H1 (cell line): ENCODE measurements around the gene DENND2A. TPM values are rescaled to one million over a fixed set of nuclear protein-coding genes. Genes with fewer than 3 reads are reported as not detected.

Experiments
- CTCF ChIA-PET: fragments of 300-600 bp; sonication (Branson Sonifier 250); formaldehyde crosslinking; loops from one replicate; lab custom pipeline; 2021; ENCODE audit not compliant: partially characterized antibody; lab: Charles Lee
- POLR2A ChIA-PET: fragments of 300-600 bp; sonication (Branson Sonifier 250); formaldehyde crosslinking; loops from one replicate; lab custom pipeline; 2021; ENCODE audit warnings: inconsistent platforms; ENCODE audit not compliant: partially characterized antibody; lab: Charles Lee
- DNase-seq, 2 experiments: peaks; one replicate each; pipeline versions ENCODE4 v3.0.0 to v3.0.0-alpha.2; 2010 to 2022; ENCODE audit warnings: low spot score in 2 of 2, low read depth in 1 of 2, mixed read lengths in 1 of 2
- FAIRE-seq: peaks from 2 replicates; lab custom pipeline; 2011; peaks lifted over from hg19 to GRCh38; lab: Jason Lieb, UNC
- H2AFZ ChIP-seq: 2 replicates; pipeline ENCODE4 v1.8.1; 2012; ENCODE audit warnings: low read length, inconsistent platforms
- H2AK5ac ChIP-seq: 2 replicates; pipeline ENCODE4 v1.6.1; 2013; ENCODE audit warnings: low read depth, low read length
- H2BK120ac ChIP-seq: replicated peaks from 2 replicates; pipeline ENCODE3; 2013; ENCODE audit warnings: low read depth, low read length, inconsistent platforms
- H2BK12ac ChIP-seq: 2 replicates; pipeline ENCODE4 v1.6.1; 2013; ENCODE audit warnings: low read depth, low read length
- H2BK15ac ChIP-seq: 2 replicates; pipeline ENCODE4 v1.6.1; 2013; ENCODE audit warnings: low read length
- H2BK20ac ChIP-seq: 2 replicates; pipeline ENCODE4 v1.6.1; 2013; ENCODE audit warnings: low read length
- H2BK5ac ChIP-seq: 2 replicates; pipeline ENCODE4 v1.6.1; 2013; ENCODE audit warnings: low read depth, low read length
- H3K14ac ChIP-seq: 2 replicates; pipeline ENCODE4 v1.6.1; 2013; ENCODE audit warnings: inconsistent platforms; ENCODE audit not compliant: insufficient read length
- H3K18ac ChIP-seq: 2 replicates; pipeline ENCODE4 v1.6.1; 2013; ENCODE audit warnings: low read length; ENCODE audit errors: extremely low read depth
- H3K23ac ChIP-seq: 2 replicates; pipeline ENCODE4 v1.6.1; 2013; ENCODE audit warnings: inconsistent platforms; ENCODE audit not compliant: insufficient read length
- H3K23me2 ChIP-seq: 2 replicates; pipeline ENCODE4 v1.6.1; 2013; ENCODE audit warnings: low read depth, low read length
- H3K27ac ChIP-seq: 2 replicates; pipeline ENCODE4 v1.6.1; 2011; ENCODE audit warnings: low read depth, low read length, inconsistent platforms
- H3K27me3 ChIP-seq, 4 experiments: replicated peaks in 1 of 4; 1 replicate in 1 of 4; 2 replicates in 3 of 4; pipeline versions ENCODE4 v1.6.1 to v1.8.1; 2011 to 2013; ENCODE audit warnings: low read length in 3 of 4, mild to moderate bottlenecking in 3 of 4, inconsistent platforms in 2 of 4, mixed read lengths in 2 of 4, moderate library complexity in 1 of 4; ENCODE audit not compliant: control insufficient read depth in 3 of 4, insufficient read depth in 3 of 4; ENCODE audit errors: extremely low read depth in 1 of 4
- H3K36me3 ChIP-seq, 4 experiments: 2 replicates each; pipeline versions ENCODE4 v1.6.1 to v1.8.1; 2011 to 2013; ENCODE audit warnings: mild to moderate bottlenecking in 4 of 4, low read length in 3 of 4, moderate library complexity in 2 of 4, control low read depth in 1 of 4, inconsistent platforms in 1 of 4; ENCODE audit not compliant: insufficient read depth in 4 of 4, control insufficient read depth in 2 of 4
- H3K4ac ChIP-seq: replicated peaks from 2 replicates; pipeline ENCODE3; 2013; ENCODE audit warnings: low read length, low read depth, mixed read lengths, inconsistent platforms; ENCODE audit not compliant: insufficient read length
- H3K4me1 ChIP-seq, 4 experiments: replicated peaks in 1 of 4; 1 replicate in 1 of 4; 2 replicates in 3 of 4; pipeline versions ENCODE4 v1.6.1 to v1.8.1; 2011 to 2013; ENCODE audit warnings: low read length in 3 of 4, inconsistent platforms in 2 of 4, mixed read lengths in 1 of 4; ENCODE audit not compliant: insufficient read depth in 4 of 4, control insufficient read depth in 3 of 4
- H3K4me2 ChIP-seq, 2 experiments: 2 replicates each; pipeline versions ENCODE4 v1.6.1 to v1.8.1; 2011 to 2013; ENCODE audit warnings: low read depth in 2 of 2, low read length in 2 of 2, control low read depth in 1 of 2, inconsistent platforms in 1 of 2, mild to moderate bottlenecking in 1 of 2; ENCODE audit not compliant: insufficient read depth in 1 of 2
- H3K4me3 ChIP-seq, 4 experiments: fragments of 200-600, 300-600 bp in 1 of 4; sonication (generic), shearing (Covaris generic), sonication (Bioruptor Twin) in 1 of 4; 2 replicates each; pipeline versions ENCODE4 v1.5.1 to v1.8.1; 2011 to 2016; ENCODE audit warnings: low read length in 4 of 4, low read depth in 3 of 4, control low read depth in 2 of 4, inconsistent platforms in 2 of 4, mild to moderate bottlenecking in 2 of 4, mixed read lengths in 1 of 4, moderate library complexity in 1 of 4; ENCODE audit not compliant: insufficient read depth in 2 of 4; ENCODE audit errors: extremely low read depth in 1 of 4
- H3K56ac ChIP-seq: replicated peaks from 2 replicates; pipeline ENCODE3; 2013; ENCODE audit warnings: low read depth, mild to moderate bottlenecking, mixed read lengths, low read length, inconsistent platforms; ENCODE audit not compliant: insufficient read length
- H3K79me1 ChIP-seq: 2 replicates; pipeline ENCODE4 v1.6.1; 2013; ENCODE audit warnings: low read depth, low read length, control low read depth
- H3K79me2 ChIP-seq, 2 experiments: 2 replicates each; pipeline versions ENCODE4 v1.6.1 to v1.8.1; 2012 to 2013; ENCODE audit warnings: low read length in 2 of 2, mild to moderate bottlenecking in 2 of 2, inconsistent platforms in 1 of 2; ENCODE audit not compliant: insufficient read depth in 2 of 2, control insufficient read depth in 1 of 2
- H3K9ac ChIP-seq, 4 experiments: replicated peaks in 1 of 4; 1 replicate in 1 of 4; 2 replicates in 3 of 4; pipeline versions ENCODE4 v1.6.1 to v1.8.1; 2011 to 2013; ENCODE audit warnings: low read depth in 3 of 4, low read length in 3 of 4, control low read depth in 2 of 4, mild to moderate bottlenecking in 2 of 4, moderate library complexity in 2 of 4, inconsistent platforms in 1 of 4; ENCODE audit errors: extremely low read depth in 1 of 4
- H3K9me3 ChIP-seq, 2 experiments: 2 replicates each; pipeline versions ENCODE4 v1.6.1 to v1.8.1; 2012 to 2013; ENCODE audit warnings: mild to moderate bottlenecking in 2 of 2, moderate library complexity in 2 of 2, control low read depth in 1 of 2, inconsistent platforms in 1 of 2, low read depth in 1 of 2, low read length in 1 of 2, mixed read lengths in 1 of 2; ENCODE audit not compliant: insufficient read depth in 2 of 2
- H4K20me1 ChIP-seq, 2 experiments: replicated peaks in 1 of 2; 2 replicates each; pipeline versions ENCODE3 to v1.8.1; 2011 to 2013; ENCODE audit warnings: inconsistent platforms in 2 of 2, low read length in 2 of 2, mild to moderate bottlenecking in 1 of 2; ENCODE audit not compliant: insufficient read depth in 2 of 2, control insufficient read depth in 1 of 2
- H4K5ac ChIP-seq: 2 replicates; pipeline ENCODE4 v1.6.1; 2013; ENCODE audit warnings: low read length, low read depth, mixed read lengths, inconsistent platforms; ENCODE audit not compliant: insufficient read length
- H4K8ac ChIP-seq: 2 replicates; pipeline ENCODE4 v1.8.0; 2013; ENCODE audit warnings: mild to moderate bottlenecking, moderate library complexity, low read length, inconsistent platforms; ENCODE audit not compliant: insufficient read depth; ENCODE audit errors: extremely low read depth
- H4K91ac ChIP-seq: replicated peaks from 2 replicates; pipeline ENCODE3; 2013; ENCODE audit warnings: low read length, mixed read lengths, inconsistent platforms; ENCODE audit not compliant: insufficient read length
- ATF3 ChIP-seq: IDR thresholded peaks from 2 replicates; pipeline ENCODE4 v1.6.1; 2011; ENCODE audit warnings: low read depth, mild to moderate bottlenecking, low read length; ENCODE audit not compliant: insufficient read depth
- CBX8 ChIP-seq: fragments of 300-800, 300-1000 bp; sonication (generic); IDR thresholded peaks from 2 replicates; pipeline ENCODE4 v1.7.1; 2016; ENCODE audit warnings: low read depth, low read length, borderline replicate concordance
- CHD2 ChIP-seq: IDR thresholded peaks from 2 replicates; pipeline ENCODE4 v1.6.1; 2012; ENCODE audit warnings: low read length, improper control_type of control experiment
- EP300 ChIP-seq, 2 experiments: IDR thresholded peaks; 1 replicate in 1 of 2; 2 replicates in 1 of 2; pipeline ENCODE4 v1.6.1; 2011 to 2012; ENCODE audit warnings: low read depth in 2 of 2, low read length in 2 of 2, mild to moderate bottlenecking in 2 of 2, borderline replicate concordance in 1 of 2, inconsistent platforms in 1 of 2, moderate library complexity in 1 of 2
- KDM1A ChIP-seq: fragments of 200-600, 300-600 bp; sonication (generic); IDR thresholded peaks from 2 replicates; pipeline ENCODE4 v1.7.1; 2016; ENCODE audit warnings: mild to moderate bottlenecking, low read length, borderline replicate concordance
- KDM5A ChIP-seq: fragments of 200-600 bp; IDR thresholded peaks from 2 replicates; pipeline ENCODE4 v1.7.1; 2012; ENCODE audit warnings: mild to moderate bottlenecking, low read length, inconsistent platforms, mixed read lengths
- SP2 ChIP-seq: IDR thresholded peaks from 2 replicates; pipeline ENCODE4 v1.6.1; 2012; ENCODE audit warnings: mild to moderate bottlenecking, low read length, inconsistent platforms
- YY1 ChIP-seq: IDR thresholded peaks from 2 replicates; pipeline ENCODE4 v1.6.1; 2011; ENCODE audit warnings: low read depth, mild to moderate bottlenecking, low read length
- WGBS, 2 experiments: shearing (Covaris generic) in 1 of 2; methylation state at CpG; one replicate each; pipeline versions ENCODE4 v1.1.6 to v1.1.7; 2013 to 2015; ENCODE audit warnings: low lambda C conversion rate in 2 of 2, mixed read lengths in 2 of 2, inconsistent platforms in 1 of 2, low coverage in 1 of 2, missing lambda C conversion rate in 1 of 2; ENCODE audit not compliant: insufficient replicate concordance in 2 of 2, insufficient coverage in 1 of 2, insufficient read length in 1 of 2; ENCODE audit errors: extremely low coverage in 1 of 2, missing lambda C conversion rate in 1 of 2; 5-methylcytosine and 5-hydroxymethylcytosine counted together
- polyA plus RNA-seq, 7 experiments: library from polyadenylated mRNA; depleted of rRNA in 3 of 7; stranded (reverse) in 5 of 7; unstranded in 2 of 7; fragments of >200 nt in 5 of 7; fragments of 200-250 nt in 2 of 7; gene quantifications; 1 replicate in 5 of 7; 2 replicates in 1 of 7; 4 replicates in 1 of 7; pipeline versions ENCODE4 v1.2.1 to v1.2.3, GENCODE V29; 2011 to 2013; ENCODE audit warnings: missing spikeins in 2 of 7, mixed read lengths in 2 of 7
- total RNA-seq: library from RNA; stranded (reverse); fragmentation: NEBNext Ultra II Directional; extraction: Animal tissue kit (Norgen Biotek cat#: 25700); gene quantifications from 2 replicates; pipeline ENCODE4 v1.2.1, GENCODE V29; 2021

DENND2A gene
- total and polyA plus RNA-seq, 2 of the 8 experiments (the other 6 are each of a cell fraction or from before 2014, with no cell fraction given) = 5.0 to 13.0 TPM

- H2BK12ac ChIP-seq = no peak overlapping the region
- no peak overlapping the region for H4K91ac ChIP-seq
- 94% methylated on average over 20 of the region's 20 CpGs; no CpG with 5 or more reads in 1 of the 2 experiments for WGBS, 2 experiments
- H2AK5ac ChIP-seq = peak overlapping the region; percentile 65; the same call in 1 of the 2 replicates
- POLR2A ChIA-PET = interaction anchor here (1.0 kb wide), 1 partner anchor 16 kb away, joined by 4 read pairs; no protein-coding TSS in a partner anchor
- H3K4me2 ChIP-seq = no peak overlapping the region
- H3K56ac ChIP-seq = no peak overlapping the region
- no peak for TF ChIP-seq EP300 (IDR thresholded peaks at IDR 0.05; ENCODE audit: borderline replicate concordance in 1 of 2, low read depth in 2 of 2, low read length in 2 of 2)
- no peak for TF ChIP-seq YY1
- no peak for TF ChIP-seq SP2
- TF ChIP-seq CBX8 = no peak
- TF ChIP-seq ATF3 = no peak
- no peak for TF ChIP-seq KDM5A
- no peak for TF ChIP-seq CHD2
- no peak for TF ChIP-seq KDM1A
- H3K9me3 ChIP-seq = no peaks in the 10 kb centered on the region
- CTCF ChIA-PET = interaction anchor here (0.7 to 4.5 kb wide), 4 partner anchors 7 to 305 kb away, joined by 3 to 38 read pairs (median 3); no protein-coding TSS in a partner anchor
- H3K14ac ChIP-seq = no peak overlapping the region
- H2BK20ac ChIP-seq = no peak overlapping the region
- H3K23me2 ChIP-seq = peaks cover 3% of the 10 kb centered on the region; the same call in 1 of the 2 replicates
- H2BK120ac ChIP-seq = no peak overlapping the region
- no peak overlapping the region for H3K4me3 ChIP-seq
- no peak overlapping the region for H3K9ac ChIP-seq
- no peak overlapping the region for H2BK5ac ChIP-seq
- no peaks in the 10 kb centered on the region for H3K36me3 ChIP-seq
- FAIRE-seq (no peak), DNase-seq (no peak)
- no peak overlapping the region for H3K4ac ChIP-seq
- H3K27ac ChIP-seq = no peak overlapping the region
- H4K8ac ChIP-seq = peak overlapping the region; percentile 28
- no peak overlapping the region for H2AFZ ChIP-seq
- H3K79me1 ChIP-seq = no peaks in the 10 kb centered on the region
- H4K5ac ChIP-seq = no peak overlapping the region
- no peaks in the 10 kb centered on the region; a peak in 1 of 7 replicates for H3K4me1 ChIP-seq
- no peak overlapping the region for H2BK15ac ChIP-seq
- no peak overlapping the region for H3K18ac ChIP-seq
- H3K27me3 ChIP-seq = peaks cover 0 to 8% (median 2%) of the 10 kb centered on the region in 4 experiments; a peak in 3 of 7 replicates
- no peaks in the 10 kb centered on the region for H4K20me1 ChIP-seq
- no peaks in the 10 kb centered on the region for H3K79me2 ChIP-seq
- H3K23ac ChIP-seq = no peak overlapping the region
These were observed 37.6 kb upstream of the DENND2A start for GRCh38 chr7:140678081-140678815.
